RWPE1 (cell line): ENCODE data around the gene SCAPER.

Experiments
- CTCF ChIA-PET: fragments of 350-600 bp; sonication (Branson Sonifier 250); formaldehyde crosslinking; extraction: SDS; loops from one replicate; lab custom pipeline; 2021; lab: Yijun Ruan, JAX
- POLR2A ChIA-PET: fragments of 400-600 bp; formaldehyde crosslinking; extraction: SDS; loops from one replicate; lab custom pipeline; 2020; ENCODE audit warnings: antibody characterized with exemption; ENCODE audit not compliant: low non-redundant PET; lab: Yijun Ruan, JAX
- DNase-seq: peaks from one replicate; pipeline ENCODE4 v3.0.0; 2012; ENCODE audit warnings: low spot score
- H3K27ac ChIP-seq: fragments of 450-650 bp; 2 replicates; pipeline ENCODE4 v1.5.1; 2017
- TF ChIP-seq, protein P1 (sequence below): fragments of 450-650 bp; conservative IDR thresholded peaks from 2 replicates; pipeline ENCODE4 v1.5.1; 2017; ENCODE audit warnings: low read depth, mild to moderate bottlenecking

The SCAPER gene

DNA sequence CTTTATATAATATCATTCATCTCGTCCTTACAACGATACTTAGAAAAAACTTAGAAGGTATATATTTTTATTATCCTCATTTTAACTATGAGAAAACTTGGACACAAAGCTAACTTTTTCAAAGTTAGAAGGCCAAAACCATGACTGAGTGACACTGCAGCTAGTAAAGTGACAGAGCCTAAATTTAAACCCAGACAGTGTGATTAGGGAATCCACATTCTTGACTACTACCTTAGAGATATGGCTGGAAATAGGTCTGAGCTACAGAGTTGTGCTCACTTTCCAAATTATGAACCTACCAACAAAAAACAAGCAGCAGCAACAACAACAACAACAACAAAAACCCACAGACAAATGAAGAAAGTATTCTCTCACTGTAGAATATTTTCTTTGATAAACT lies 236.2 kb downstream of the SCAPER start:
- ChIA-PET CTCF (no interaction called here), POLR2A (no interaction called here)
- H3K27ac ChIP-seq, result no peak overlapping the region
- no peak for DNase-seq
- TF ChIP-seq, protein P1, sequence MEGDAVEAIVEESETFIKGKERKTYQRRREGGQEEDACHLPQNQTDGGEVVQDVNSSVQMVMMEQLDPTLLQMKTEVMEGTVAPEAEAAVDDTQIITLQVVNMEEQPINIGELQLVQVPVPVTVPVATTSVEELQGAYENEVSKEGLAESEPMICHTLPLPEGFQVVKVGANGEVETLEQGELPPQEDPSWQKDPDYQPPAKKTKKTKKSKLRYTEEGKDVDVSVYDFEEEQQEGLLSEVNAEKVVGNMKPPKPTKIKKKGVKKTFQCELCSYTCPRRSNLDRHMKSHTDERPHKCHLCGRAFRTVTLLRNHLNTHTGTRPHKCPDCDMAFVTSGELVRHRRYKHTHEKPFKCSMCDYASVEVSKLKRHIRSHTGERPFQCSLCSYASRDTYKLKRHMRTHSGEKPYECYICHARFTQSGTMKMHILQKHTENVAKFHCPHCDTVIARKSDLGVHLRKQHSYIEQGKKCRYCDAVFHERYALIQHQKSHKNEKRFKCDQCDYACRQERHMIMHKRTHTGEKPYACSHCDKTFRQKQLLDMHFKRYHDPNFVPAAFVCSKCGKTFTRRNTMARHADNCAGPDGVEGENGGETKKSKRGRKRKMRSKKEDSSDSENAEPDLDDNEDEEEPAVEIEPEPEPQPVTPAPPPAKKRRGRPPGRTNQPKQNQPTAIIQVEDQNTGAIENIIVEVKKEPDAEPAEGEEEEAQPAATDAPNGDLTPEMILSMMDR, result no peak

DNA sequence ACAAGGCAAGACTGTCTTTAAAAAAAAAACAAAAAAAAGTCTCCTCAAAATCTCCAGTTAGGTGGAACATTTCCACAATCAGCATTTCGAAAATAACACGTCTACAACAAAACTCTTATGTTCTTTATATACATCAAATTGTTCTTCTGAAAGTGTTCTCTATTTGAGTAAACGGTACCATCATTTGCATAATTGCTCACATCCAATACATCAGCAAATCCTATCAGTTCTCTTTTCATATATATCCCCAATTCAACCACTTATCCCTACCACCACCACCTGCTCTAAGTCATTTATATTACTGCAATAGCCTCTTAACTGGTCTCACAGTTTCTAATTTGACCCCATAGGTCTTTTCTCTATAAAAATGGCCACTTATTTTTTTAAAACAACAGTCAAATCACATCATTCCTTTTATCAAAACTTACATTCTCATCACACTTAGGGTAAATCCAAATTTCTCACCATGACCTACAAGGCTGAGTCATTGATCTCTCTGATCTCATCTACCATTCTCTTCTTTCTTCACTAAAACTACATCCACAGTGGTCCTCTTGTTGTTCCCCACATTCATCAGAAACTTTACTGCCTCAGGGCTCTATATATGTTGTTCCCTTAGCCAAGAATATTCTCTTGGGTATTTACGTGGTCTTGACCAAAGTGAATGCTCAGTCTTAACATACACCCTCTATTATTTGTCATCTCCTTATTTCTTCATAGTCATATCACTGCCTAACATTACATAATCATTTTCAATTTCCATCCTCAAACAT lies 237.0 kb downstream of the SCAPER start:
- H3K27ac ChIP-seq, result no peak overlapping the region
- TF ChIP-seq, protein P1, result no peak
- no peak for DNase-seq
- ChIA-PET POLR2A (no interaction called here), CTCF (no interaction called here)

DNA sequence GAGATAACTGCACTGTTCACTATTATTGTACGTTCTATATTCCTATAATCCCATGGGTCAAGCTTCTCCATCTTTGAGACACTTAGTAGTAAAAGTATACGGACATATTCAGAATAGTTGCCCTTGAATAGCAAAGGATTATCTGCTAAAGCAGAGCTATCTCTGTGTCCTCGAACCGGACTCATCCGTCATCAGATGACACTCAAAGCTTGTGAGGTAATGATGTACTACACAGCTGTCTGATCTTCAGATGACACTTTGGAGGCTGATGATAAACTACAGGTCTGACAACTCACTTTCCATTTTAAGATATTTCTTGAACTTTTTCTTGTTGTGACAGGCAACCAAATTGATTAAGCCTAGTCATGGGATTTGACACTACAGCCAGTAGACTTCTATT lies 240.2 kb downstream of the SCAPER start:
- no peak overlapping the region for H3K27ac ChIP-seq
- POLR2A ChIA-PET, result no interaction called here
- no peak for DNase-seq
- CTCF ChIA-PET, result no interaction called here
- TF ChIP-seq, protein P1, result no peak

DNA sequence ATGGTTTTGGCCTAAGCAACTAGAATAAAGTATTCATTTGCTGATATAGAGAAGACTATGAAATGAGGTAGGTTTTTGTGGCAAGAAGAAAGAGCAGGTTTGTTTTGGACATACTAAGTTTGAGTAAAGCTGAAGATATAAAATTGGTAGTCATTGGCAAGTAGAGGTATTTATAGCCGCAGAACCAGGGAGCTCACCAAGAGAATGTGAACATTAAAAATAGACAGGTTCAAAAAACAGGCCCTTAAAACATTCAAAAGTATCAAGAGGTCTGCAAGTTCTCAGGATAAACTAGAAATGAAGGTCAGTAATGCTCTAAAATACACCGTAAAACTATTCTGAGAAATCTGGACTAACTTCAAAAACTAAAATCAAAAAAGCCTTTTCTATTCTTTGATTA lies 240.7 kb downstream of the SCAPER start:
- no peak for DNase-seq
- no peak overlapping the region for H3K27ac ChIP-seq
- TF ChIP-seq, protein P1, result no peak
- CTCF ChIA-PET, result no interaction called here
- POLR2A ChIA-PET, result no interaction called here

DNA sequence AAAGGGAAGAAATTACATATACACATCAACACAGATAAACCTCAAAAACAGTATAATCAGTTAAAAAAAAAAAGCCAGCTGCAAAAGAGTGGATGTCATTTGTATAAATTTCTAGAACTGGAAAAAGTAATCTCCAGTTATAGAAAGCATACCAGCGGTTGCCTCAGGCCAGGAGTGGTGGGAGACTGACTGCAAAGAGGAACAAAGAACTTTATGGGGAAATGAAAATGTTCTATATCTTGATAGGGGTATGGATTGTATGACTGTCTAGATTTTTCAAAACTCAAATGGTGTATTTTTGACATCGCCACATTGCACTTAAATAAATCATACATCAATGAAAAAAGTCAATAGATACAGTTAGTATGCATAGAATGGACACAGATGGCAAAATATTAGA lies 241.6 kb downstream of the SCAPER start:
- ChIA-PET POLR2A (no interaction called here), CTCF (no interaction called here)
- H3K27ac ChIP-seq, result no peak overlapping the region
- no peak for DNase-seq
- TF ChIP-seq, protein P1, result no peak

DNA sequence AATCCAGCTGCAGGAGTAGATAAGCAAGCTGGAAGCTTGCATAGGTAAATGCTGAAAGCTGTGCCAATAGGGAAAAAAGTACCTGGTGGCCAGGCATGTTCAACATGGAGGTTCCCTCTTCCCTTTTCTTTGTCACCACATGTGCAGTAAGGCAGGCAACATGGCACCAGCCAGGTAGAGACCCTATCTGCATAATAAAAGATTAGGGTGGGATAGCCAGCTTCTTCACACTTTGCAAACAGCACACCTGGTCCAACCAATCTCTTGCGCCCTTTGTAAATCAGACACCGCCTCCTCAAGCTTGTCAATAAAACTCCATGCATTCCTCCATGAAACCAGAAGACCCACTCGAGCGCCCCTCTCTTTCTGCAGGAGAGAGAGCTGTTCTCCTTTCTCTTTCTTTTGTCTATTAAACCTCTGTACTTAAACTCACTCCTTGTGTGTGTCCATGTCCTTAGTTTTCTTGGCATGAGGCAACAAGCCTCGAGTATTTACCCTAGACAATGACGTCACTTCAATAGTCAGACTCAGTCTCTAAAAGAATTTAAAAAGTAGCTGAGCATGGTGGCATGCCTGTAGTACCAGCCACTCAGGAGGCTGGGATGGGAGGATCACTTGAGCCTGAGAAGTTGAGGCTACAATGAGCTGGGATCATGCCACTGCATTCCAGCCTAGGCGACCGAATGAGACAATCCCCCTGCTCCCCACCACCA lies 256.3 kb downstream of the SCAPER start:
- ChIA-PET CTCF (interaction anchor here (0.6 kb wide), 1 partner anchor 128 kb away, joined by 3 read pairs; no protein-coding TSS in a partner anchor), POLR2A (no interaction called here)
- DNase-seq, result no peak
- H3K27ac ChIP-seq, result no peak overlapping the region
- TF ChIP-seq, protein P1, result no peak
